ENCODE measurements around the gene PIK3R5. TPM values are rescaled to one million over a fixed set of nuclear protein-coding genes. Genes with fewer than 3 reads are reported as not detected.

PIK3R5 gene
- total RNA-seq, 1 donor from 2014 or later, result 2.1 TPM

DNA sequence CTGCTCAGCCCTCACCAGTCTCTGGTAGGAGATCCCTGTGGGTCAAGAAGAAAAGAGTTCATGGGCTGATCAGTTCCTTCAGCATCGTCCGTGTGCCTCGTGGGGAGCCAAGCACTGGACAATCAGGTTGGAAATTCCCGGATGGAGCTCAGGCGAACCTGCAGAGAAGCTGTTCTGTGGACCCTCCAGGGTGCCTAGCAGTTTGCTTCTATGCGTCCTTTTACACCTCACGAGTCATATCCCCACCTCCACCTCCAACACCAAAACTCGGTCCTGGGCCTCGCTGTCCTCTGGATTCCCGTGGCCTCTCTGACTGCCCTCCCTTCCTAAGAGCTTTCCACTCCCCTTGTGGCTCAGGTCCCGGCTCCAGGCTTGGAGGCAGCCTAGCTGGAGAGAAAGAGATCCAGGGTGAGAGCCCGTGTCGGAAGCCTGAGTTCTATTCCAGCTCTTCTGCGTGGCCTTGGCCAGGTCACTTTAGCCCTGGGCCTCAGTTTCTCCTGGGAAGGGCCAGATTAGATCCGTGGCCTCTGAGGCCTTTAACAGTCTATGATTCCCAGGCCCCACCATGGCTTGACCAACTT is 71.8 kb downstream of the PIK3R5 start:
- Histone ChIP-seq H3K4me1 (ENCODE audit: control insufficient read depth in 3 of 3, insufficient read depth in 3 of 3, low read length in 3 of 3) (no peaks in the 10 kb centered on the region), H3K27me3 (ENCODE audit: control insufficient read depth in 3 of 3, insufficient read depth in 3 of 3, low read length in 3 of 3) (peaks cover 0 to 22% (median 4%) of the 10 kb centered on the region in 3 donors), H3K9me3 (ENCODE audit: control insufficient read depth in 3 of 3, low read length in 3 of 3) (peaks cover 0 to 2% (median 0%) of the 10 kb centered on the region in 3 donors), H3K27ac (ENCODE audit: low read depth, low read length) (no peak overlapping the region), H3K4me3 (ENCODE audit: low read length in 3 of 3) (no peak overlapping the region), H3K36me3 (ENCODE audit: control insufficient read depth in 3 of 3, insufficient read depth in 3 of 3, low read length in 3 of 3) (no peaks in the 10 kb centered on the region), H3K9ac (ENCODE audit: low read depth in 1 of 3, low read length in 3 of 3) (no peak overlapping the region)

DNA sequence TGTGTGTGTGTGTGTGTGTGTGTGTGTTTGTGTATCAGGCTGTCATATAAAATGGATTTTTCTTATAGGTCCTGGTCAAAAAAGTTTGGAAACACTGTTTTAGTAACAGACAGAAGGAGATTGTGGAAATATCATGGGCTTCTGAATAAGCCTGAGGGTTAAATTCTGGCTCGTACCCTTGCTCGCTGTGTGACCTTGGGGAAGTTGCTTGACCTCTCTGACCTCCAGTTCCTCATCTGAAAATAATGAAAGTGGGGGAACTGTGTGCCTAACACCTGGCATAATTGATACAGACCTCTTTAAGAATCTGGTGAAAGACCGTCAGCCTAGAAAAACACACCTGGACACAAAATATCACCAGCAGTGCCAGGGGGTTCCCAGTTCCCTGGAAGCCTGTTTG is 72.4 kb downstream of the PIK3R5 start:
- H3K36me3 ChIP-seq (ENCODE audit: control insufficient read depth in 3 of 3, insufficient read depth in 3 of 3, low read length in 3 of 3), result no peaks in the 10 kb centered on the region
- H3K27me3 ChIP-seq (ENCODE audit: control insufficient read depth in 3 of 3, insufficient read depth in 3 of 3, low read length in 3 of 3), result peaks cover 0 to 19% (median 4%) of the 10 kb centered on the region in 3 donors
- H3K27ac ChIP-seq (ENCODE audit: low read depth, low read length), result no peak overlapping the region
- H3K4me3 ChIP-seq (ENCODE audit: low read length in 3 of 3), result no peak overlapping the region
- peaks cover 0 to 2% (median 0%) of the 10 kb centered on the region in 3 donors for H3K9me3 ChIP-seq (ENCODE audit: control insufficient read depth in 3 of 3, low read length in 3 of 3)
- no peaks in the 10 kb centered on the region for H3K4me1 ChIP-seq (ENCODE audit: control insufficient read depth in 3 of 3, insufficient read depth in 3 of 3, low read length in 3 of 3)
- H3K9ac ChIP-seq (ENCODE audit: low read depth in 1 of 3, low read length in 3 of 3), result no peak overlapping the region

DNA sequence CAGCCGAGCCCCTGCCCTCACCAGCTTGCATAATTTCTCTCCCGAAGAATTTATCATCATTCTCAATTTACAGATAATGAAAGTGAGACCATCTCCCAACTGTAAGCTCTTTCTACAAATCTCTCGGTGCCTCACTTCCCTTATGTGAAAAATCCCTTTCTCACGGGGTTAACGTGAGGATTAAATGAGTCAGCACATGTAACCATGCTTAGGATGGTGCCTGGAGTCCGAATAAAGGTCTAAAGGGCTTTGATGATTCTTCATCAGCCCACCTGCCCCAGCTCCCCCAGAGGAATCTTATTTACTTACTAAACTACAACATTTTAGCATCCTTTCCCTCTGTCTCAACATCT is 73.2 kb downstream of the PIK3R5 start:
- Histone ChIP-seq H3K27me3 (ENCODE audit: control insufficient read depth in 3 of 3, insufficient read depth in 3 of 3, low read length in 3 of 3) (peaks cover 0 to 18% (median 4%) of the 10 kb centered on the region in 3 donors), H3K9ac (ENCODE audit: low read depth in 1 of 3, low read length in 3 of 3) (no peak overlapping the region), H3K4me1 (ENCODE audit: control insufficient read depth in 3 of 3, insufficient read depth in 3 of 3, low read length in 3 of 3) (no peaks in the 10 kb centered on the region), H3K27ac (ENCODE audit: low read depth, low read length) (no peak overlapping the region), H3K4me3 (ENCODE audit: low read length in 3 of 3) (no peak overlapping the region), H3K9me3 (ENCODE audit: control insufficient read depth in 3 of 3, low read length in 3 of 3) (peaks cover 0 to 2% (median 0%) of the 10 kb centered on the region in 3 donors), H3K36me3 (ENCODE audit: control insufficient read depth in 3 of 3, insufficient read depth in 3 of 3, low read length in 3 of 3) (no peaks in the 10 kb centered on the region)

DNA sequence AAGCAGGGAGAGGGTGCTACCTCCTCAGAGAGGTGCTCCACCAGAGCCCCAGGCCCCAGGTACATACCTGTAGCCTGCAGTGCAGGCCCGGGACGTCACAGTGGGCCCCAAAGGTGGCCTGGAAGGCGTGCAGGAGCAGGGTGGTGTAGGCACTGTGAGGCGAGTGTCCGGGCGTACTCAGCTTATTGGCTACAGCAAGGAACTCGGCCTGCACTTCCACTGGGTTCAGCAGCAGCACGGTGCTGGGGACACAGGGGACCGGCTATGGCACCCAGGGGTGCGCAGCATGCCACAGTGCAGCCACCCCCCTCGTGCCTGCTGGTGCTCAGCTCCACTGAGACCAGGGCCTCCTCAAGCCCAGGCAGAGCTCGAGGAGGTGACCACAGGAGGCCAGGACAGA is 74.8 kb downstream of the PIK3R5 start:
- Histone ChIP-seq H3K27ac (ENCODE audit: low read depth, low read length) (no peak overlapping the region), H3K4me3 (ENCODE audit: low read length in 3 of 3) (no peak overlapping the region), H3K9ac (ENCODE audit: low read depth in 1 of 3, low read length in 3 of 3) (no peak overlapping the region), H3K27me3 (ENCODE audit: control insufficient read depth in 3 of 3, insufficient read depth in 3 of 3, low read length in 3 of 3) (peaks cover 0 to 6% (median 0%) of the 10 kb centered on the region in 3 donors), H3K4me1 (ENCODE audit: control insufficient read depth in 3 of 3, insufficient read depth in 3 of 3, low read length in 3 of 3) (no peaks in the 10 kb centered on the region), H3K9me3 (ENCODE audit: control insufficient read depth in 3 of 3, low read length in 3 of 3) (peaks cover 0 to 2% (median 0%) of the 10 kb centered on the region in 3 donors), H3K36me3 (ENCODE audit: control insufficient read depth in 3 of 3, insufficient read depth in 3 of 3, low read length in 3 of 3) (no peaks in the 10 kb centered on the region)

DNA sequence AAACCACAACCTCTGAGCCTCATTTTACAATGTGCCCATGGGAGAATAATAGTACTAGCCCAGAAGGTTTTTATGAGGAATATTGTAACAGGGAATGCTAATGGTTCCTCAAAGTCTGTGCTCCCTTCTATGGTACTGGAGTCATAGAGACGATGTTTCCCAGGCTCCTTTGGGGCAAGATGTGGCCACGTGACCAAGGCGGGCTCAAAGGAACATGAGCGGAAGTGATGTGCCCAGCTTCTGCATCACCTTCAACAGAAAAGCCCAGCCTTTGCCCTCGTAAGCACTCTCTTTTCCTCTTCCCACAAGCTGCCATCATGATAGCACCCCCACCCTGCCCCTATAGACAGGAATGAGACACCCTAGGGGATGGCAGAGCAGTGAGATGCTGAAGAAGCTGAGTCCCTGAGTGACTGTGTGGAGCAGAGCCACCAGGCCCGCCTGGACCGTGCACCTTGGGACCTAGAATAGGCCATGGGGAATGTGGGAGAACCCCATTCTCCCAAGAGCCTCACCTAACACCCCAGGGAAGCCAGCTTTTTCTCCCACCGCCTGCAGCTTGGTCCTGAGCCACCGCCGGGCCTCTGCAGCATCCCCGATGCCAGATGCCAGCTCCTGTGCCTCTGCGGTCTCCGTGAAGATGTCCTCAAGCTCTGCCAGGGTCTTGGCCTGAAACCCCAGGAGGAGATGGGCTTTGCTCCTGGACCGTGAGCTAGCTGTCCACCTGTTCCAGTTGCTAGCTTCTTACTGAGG is 75.9 kb downstream of the PIK3R5 start:
- Histone ChIP-seq H3K4me3 (ENCODE audit: low read length in 3 of 3) (no peak overlapping the region), H3K36me3 (ENCODE audit: control insufficient read depth in 3 of 3, insufficient read depth in 3 of 3, low read length in 3 of 3) (no peaks in the 10 kb centered on the region), H3K4me1 (ENCODE audit: control insufficient read depth in 3 of 3, insufficient read depth in 3 of 3, low read length in 3 of 3) (no peaks in the 10 kb centered on the region), H3K9ac (ENCODE audit: low read depth in 1 of 3, low read length in 3 of 3) (no peak overlapping the region), H3K27ac (ENCODE audit: low read depth, low read length) (no peak overlapping the region), H3K27me3 (ENCODE audit: control insufficient read depth in 3 of 3, insufficient read depth in 3 of 3, low read length in 3 of 3) (peaks cover 0 to 2% (median 0%) of the 10 kb centered on the region in 3 donors), H3K9me3 (ENCODE audit: control insufficient read depth in 3 of 3, low read length in 3 of 3) (peaks cover 0 to 2% (median 0%) of the 10 kb centered on the region in 3 donors)

DNA sequence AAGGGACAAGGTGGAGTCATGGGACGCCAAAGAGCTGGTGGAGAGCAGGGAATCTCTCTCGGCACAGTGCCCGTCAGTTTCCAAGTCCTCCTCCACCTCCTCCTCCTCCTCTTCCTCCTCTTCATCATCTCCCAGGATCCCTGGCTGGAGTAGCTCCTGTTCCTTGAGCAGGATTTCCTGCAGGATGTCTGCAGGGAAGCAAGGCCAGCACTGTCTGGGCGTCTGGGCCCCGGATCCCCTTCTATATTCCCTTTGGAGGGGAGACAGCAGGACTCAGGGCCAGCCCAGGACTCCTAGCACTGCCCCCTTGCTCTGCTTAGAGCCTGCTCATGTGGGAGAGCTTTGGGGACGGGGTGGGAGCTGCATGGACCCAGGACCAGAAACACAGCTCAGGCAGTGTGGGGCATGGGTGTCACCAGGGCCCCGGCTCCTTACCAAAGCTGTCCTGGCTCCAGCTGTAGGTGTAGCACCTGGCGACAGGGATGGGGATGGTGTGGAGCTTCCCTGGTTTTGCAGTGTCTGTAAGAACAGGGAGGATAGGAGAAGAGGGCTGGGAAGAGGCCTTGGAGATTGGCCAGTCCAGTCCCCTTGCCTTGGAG is 76.7 kb downstream of the PIK3R5 start:
- Histone ChIP-seq H3K27me3 (ENCODE audit: control insufficient read depth in 3 of 3, insufficient read depth in 3 of 3, low read length in 3 of 3) (no peaks in the 10 kb centered on the region), H3K27ac (ENCODE audit: low read depth, low read length) (no peak overlapping the region), H3K9ac (ENCODE audit: low read depth in 1 of 3, low read length in 3 of 3) (no peak overlapping the region), H3K4me1 (ENCODE audit: control insufficient read depth in 3 of 3, insufficient read depth in 3 of 3, low read length in 3 of 3) (no peaks in the 10 kb centered on the region), H3K4me3 (ENCODE audit: low read length in 3 of 3) (no peak overlapping the region), H3K9me3 (ENCODE audit: control insufficient read depth in 3 of 3, low read length in 3 of 3) (peaks cover 0 to 2% (median 0%) of the 10 kb centered on the region in 3 donors), H3K36me3 (ENCODE audit: control insufficient read depth in 3 of 3, insufficient read depth in 3 of 3, low read length in 3 of 3) (no peaks in the 10 kb centered on the region)

DNA sequence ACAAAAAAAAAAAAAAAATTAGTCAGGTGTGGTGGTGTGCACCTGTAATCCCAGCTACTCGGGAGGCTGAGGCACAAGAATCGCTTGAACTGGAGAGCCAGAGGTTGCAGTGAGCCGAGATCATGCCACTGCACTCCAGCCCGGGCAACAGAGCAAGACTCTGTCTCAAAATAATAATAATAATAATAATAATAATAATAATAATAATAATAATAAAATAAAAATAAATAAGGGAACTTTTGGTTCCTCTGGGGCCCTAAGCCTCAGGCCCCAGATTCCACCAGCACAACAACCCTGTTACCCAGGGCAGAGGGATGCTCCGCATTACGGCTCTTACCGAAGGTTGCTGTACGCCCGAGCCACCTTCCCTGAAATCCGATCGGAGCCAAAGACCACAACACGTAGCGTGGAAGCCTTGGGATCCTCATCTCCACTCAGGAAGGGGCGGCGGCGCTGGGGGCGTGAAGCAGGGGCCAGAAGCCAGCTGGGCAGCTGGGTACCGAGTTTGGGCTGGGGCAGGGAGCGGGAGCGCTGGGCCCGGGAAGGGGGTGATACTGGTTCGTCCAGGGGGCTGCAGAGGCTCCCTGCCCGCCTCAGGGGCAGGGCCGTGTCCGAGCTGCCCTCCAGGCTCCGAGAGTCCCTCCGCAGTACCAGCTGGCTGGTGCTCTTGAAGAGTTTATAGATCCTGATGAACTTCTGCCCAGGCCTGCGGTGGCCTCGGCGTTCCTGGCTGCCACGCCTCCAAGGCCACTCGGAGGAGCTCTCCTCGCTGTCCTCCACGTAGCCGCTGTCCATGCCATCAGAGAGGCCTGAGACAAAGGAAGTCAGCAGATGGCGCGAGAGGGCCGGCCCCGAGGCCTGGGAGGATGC is 77.4 kb downstream of the PIK3R5 start:
- no peaks in the 10 kb centered on the region for H3K4me1 ChIP-seq (ENCODE audit: control insufficient read depth in 3 of 3, insufficient read depth in 3 of 3, low read length in 3 of 3)
- H3K27me3 ChIP-seq (ENCODE audit: control insufficient read depth in 3 of 3, insufficient read depth in 3 of 3, low read length in 3 of 3), result no peaks in the 10 kb centered on the region
- no peaks in the 10 kb centered on the region for H3K36me3 ChIP-seq (ENCODE audit: control insufficient read depth in 3 of 3, insufficient read depth in 3 of 3, low read length in 3 of 3)
- no peak overlapping the region for H3K9ac ChIP-seq (ENCODE audit: low read depth in 1 of 3, low read length in 3 of 3)
- no peak overlapping the region for H3K27ac ChIP-seq (ENCODE audit: low read depth, low read length)
- H3K9me3 ChIP-seq (ENCODE audit: control insufficient read depth in 3 of 3, low read length in 3 of 3), result peaks cover 0 to 2% (median 0%) of the 10 kb centered on the region in 3 donors
- no peak overlapping the region for H3K4me3 ChIP-seq (ENCODE audit: low read length in 3 of 3)

DNA sequence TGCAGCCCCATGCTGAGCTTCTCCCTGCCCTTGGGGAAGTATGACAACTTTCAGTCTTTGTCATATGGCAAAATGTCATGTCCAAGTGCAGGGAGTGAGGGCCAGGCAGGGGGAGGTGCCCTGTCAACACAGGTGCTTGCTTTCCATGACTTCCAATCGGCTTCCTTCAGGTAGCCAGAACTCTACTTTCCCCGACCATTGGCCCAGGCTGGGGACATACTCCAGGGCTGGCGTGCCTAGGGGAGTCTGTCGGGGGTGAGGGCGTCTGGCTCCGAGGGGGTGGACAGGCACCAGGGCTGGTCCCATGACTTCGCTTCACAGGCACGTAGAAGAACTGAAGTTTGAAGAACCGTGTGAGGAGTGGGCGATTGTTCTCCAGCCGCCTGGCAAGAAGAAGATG is 78.2 kb downstream of the PIK3R5 start:
- H3K9me3 ChIP-seq (ENCODE audit: control insufficient read depth in 3 of 3, low read length in 3 of 3), result peaks cover 0 to 2% (median 0%) of the 10 kb centered on the region in 3 donors
- no peak overlapping the region for H3K27ac ChIP-seq (ENCODE audit: low read depth, low read length)
- H3K4me3 ChIP-seq (ENCODE audit: low read length in 3 of 3), result no peak overlapping the region
- no peaks in the 10 kb centered on the region for H3K36me3 ChIP-seq (ENCODE audit: control insufficient read depth in 3 of 3, insufficient read depth in 3 of 3, low read length in 3 of 3)
- H3K27me3 ChIP-seq (ENCODE audit: control insufficient read depth in 3 of 3, insufficient read depth in 3 of 3, low read length in 3 of 3), result no peaks in the 10 kb centered on the region
- no peak overlapping the region for H3K9ac ChIP-seq (ENCODE audit: low read depth in 1 of 3, low read length in 3 of 3)
- H3K4me1 ChIP-seq (ENCODE audit: control insufficient read depth in 3 of 3, insufficient read depth in 3 of 3, low read length in 3 of 3), result no peaks in the 10 kb centered on the region

DNA sequence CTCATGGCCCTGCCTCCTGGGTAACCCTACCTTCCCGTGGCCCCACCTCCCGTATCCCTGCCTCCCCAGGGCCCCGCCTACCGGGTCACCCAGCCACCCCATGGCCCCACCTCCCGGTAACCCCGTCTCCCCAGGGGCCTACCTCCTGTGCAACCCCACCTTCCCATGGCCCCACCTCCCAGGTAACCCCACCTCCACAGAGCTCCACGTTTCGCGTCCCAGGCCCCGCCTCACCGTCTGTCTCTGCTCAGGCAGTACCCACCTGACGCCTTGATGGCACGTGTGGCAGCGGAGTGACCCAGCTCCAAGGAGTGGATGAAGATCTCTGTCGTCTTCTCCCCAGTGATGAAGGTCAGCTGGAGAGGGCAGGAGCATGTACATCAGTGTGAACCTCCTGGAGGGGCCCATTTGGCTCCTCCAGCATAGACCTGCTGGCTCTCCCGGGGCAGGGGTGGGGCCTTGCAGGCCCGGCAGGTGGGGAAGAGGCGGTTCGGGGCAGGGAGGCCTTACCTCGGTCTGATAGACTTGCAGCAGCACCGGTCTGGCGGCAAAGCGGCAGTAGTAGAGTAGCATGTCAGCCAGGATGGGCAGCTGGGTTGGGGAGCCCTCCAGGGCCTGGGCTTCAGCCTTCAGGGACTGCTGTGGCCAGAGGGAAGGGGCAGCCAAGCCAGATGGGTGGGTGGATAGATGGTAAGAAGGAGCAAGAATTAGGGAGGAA is 79.4 kb downstream of the PIK3R5 start:
- Histone ChIP-seq H3K36me3 (ENCODE audit: control insufficient read depth in 3 of 3, insufficient read depth in 3 of 3, low read length in 3 of 3) (no peaks in the 10 kb centered on the region), H3K9me3 (ENCODE audit: control insufficient read depth in 3 of 3, low read length in 3 of 3) (peaks cover 0 to 2% (median 0%) of the 10 kb centered on the region in 3 donors), H3K27ac (ENCODE audit: low read depth, low read length) (no peak overlapping the region), H3K9ac (ENCODE audit: low read depth in 1 of 3, low read length in 3 of 3) (no peak overlapping the region), H3K4me3 (ENCODE audit: low read length in 3 of 3) (no peak overlapping the region), H3K4me1 (ENCODE audit: control insufficient read depth in 3 of 3, insufficient read depth in 3 of 3, low read length in 3 of 3) (no peaks in the 10 kb centered on the region), H3K27me3 (ENCODE audit: control insufficient read depth in 3 of 3, insufficient read depth in 3 of 3, low read length in 3 of 3) (peaks cover 0 to 4% (median 0%) of the 10 kb centered on the region in 3 donors)

Data from skeletal muscle tissue (tissue), 4 donors.